ENCODE results near the gene RIMS1.

Gene RIMS1

DNA sequence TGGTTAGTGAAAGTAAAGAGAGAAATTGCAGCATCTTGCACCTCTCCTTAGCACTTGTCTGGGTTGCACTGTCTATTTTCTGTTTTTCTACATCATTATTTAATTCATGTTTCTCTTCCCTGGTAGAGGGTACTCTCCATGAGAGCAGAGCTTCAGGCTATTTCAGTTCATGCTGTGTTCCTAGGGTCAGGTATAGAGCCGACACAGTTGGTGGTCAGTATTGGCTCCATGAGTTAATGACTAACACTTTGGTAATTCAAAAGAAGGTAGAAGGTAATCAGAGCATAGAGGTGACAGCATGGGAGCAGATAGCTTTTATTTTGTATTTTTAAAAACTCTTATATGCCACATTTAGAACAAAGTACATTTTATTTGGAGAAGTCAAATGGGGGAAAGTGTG, 42.7 kb downstream of the RIMS1 start:
- Histone ChIP-seq H3K36me3 (ENCODE audit: insufficient read depth, low read length) (no peaks in the 10 kb centered on the region), H3K4me1 (ENCODE audit: insufficient read depth, low read length, severe bottlenecking) (no peaks in the 10 kb centered on the region), H3K9me3 (ENCODE audit: low read length) (no peaks in the 10 kb centered on the region), H3K9ac (ENCODE audit: low read length) (no peak overlapping the region), H4K20me1 (ENCODE audit: insufficient read depth, low read length) (no peaks in the 10 kb centered on the region), H3K9me2 (ENCODE audit: low read depth, low read length) (no peaks in the 10 kb centered on the region; the same call in 1 of the 2 replicates), H3K79me2 (ENCODE audit: insufficient read depth, low read length) (no peaks in the 10 kb centered on the region), H3K4me2 (ENCODE audit: low read length) (no peak overlapping the region), H2AFZ (ENCODE audit: low read length) (no peak overlapping the region), H3K27ac (ENCODE audit: low read depth, low read length, poor library complexity, severe bottlenecking) (no peak overlapping the region), H3K4me3 (ENCODE audit: low read depth, low read length, poor library complexity, severe bottlenecking) (no peak overlapping the region), H3K27me3 (ENCODE audit: insufficient read depth, low read length) (no peaks in the 10 kb centered on the region), H3F3A (ENCODE audit: insufficient read depth, low read length) (no peaks in the 10 kb centered on the region)
- no peak for TF ChIP-seq EZH2 (IDR thresholded peaks at IDR 0.05; ENCODE audit: borderline replicate concordance, low read length)
- TF ChIP-seq, protein P1, sequence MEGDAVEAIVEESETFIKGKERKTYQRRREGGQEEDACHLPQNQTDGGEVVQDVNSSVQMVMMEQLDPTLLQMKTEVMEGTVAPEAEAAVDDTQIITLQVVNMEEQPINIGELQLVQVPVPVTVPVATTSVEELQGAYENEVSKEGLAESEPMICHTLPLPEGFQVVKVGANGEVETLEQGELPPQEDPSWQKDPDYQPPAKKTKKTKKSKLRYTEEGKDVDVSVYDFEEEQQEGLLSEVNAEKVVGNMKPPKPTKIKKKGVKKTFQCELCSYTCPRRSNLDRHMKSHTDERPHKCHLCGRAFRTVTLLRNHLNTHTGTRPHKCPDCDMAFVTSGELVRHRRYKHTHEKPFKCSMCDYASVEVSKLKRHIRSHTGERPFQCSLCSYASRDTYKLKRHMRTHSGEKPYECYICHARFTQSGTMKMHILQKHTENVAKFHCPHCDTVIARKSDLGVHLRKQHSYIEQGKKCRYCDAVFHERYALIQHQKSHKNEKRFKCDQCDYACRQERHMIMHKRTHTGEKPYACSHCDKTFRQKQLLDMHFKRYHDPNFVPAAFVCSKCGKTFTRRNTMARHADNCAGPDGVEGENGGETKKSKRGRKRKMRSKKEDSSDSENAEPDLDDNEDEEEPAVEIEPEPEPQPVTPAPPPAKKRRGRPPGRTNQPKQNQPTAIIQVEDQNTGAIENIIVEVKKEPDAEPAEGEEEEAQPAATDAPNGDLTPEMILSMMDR (IDR thresholded peaks at IDR 0.05; ENCODE audit: low read length) = no peak

DNA sequence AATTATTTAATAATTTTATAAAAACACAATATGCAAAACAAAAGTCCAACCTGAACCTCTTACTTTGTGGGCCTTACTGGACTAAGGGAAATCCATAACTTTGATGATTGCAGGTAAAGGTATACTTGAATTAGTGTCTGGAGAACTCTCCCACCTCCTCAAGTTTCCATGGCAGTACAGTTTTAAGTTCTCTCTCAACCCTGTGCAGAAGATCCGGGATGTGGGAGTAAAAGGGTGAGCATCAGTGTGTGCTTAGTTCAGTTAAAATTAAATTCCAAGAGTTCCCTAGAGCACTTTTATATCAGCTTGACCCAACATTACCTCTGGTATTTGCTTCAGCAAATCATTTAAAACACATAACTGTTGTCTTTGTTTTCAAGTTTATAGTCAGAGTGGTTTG, 47.5 kb downstream of the RIMS1 start:
- Histone ChIP-seq H3K9me2 (ENCODE audit: low read depth, low read length) (no peaks in the 10 kb centered on the region; the same call in 1 of the 2 replicates), H3F3A (ENCODE audit: insufficient read depth, low read length) (no peaks in the 10 kb centered on the region)
- no peak for TF ChIP-seq EZH2 (IDR thresholded peaks at IDR 0.05; ENCODE audit: borderline replicate concordance, low read length)
- TF ChIP-seq, protein P1 (IDR thresholded peaks at IDR 0.05; ENCODE audit: low read length) = no peak

DNA sequence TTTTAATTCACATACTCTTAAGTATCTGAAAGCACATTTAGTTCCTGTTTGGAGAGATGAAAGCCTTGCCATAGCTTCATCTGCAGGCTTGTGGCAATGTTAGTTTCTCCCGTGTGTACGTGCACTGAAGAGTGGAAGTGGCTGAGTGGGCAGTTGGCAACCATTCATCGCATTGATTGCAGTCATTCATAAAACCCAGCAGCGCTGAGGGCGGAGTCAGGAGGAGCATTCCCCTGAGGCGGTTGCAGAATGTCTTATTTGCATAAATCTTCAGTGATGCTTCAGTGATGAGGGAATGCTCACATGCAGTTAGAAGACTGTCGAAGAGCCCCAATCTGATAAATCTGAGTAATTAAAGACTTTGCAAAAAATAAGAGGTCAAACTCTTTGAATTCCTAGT, 79.1 kb downstream of the RIMS1 start:
- Histone ChIP-seq H3K27ac (ENCODE audit: low read depth, low read length, poor library complexity, severe bottlenecking) (no peak overlapping the region), H3K9ac (ENCODE audit: low read length) (no peak overlapping the region), H3K4me2 (ENCODE audit: low read length) (no peak overlapping the region), H3K4me1 (ENCODE audit: insufficient read depth, low read length, severe bottlenecking) (no peaks in the 10 kb centered on the region), H3F3A (ENCODE audit: insufficient read depth, low read length) (no peaks in the 10 kb centered on the region), H3K9me3 (ENCODE audit: low read length) (no peaks in the 10 kb centered on the region), H3K9me2 (ENCODE audit: low read depth, low read length) (no peaks in the 10 kb centered on the region), H3K27me3 (ENCODE audit: insufficient read depth, low read length) (no peaks in the 10 kb centered on the region), H3K4me3 (ENCODE audit: low read depth, low read length, poor library complexity, severe bottlenecking) (no peak overlapping the region), H4K20me1 (ENCODE audit: insufficient read depth, low read length) (no peaks in the 10 kb centered on the region), H3K79me2 (ENCODE audit: insufficient read depth, low read length) (no peaks in the 10 kb centered on the region), H2AFZ (ENCODE audit: low read length) (no peak overlapping the region), H3K36me3 (ENCODE audit: insufficient read depth, low read length) (no peaks in the 10 kb centered on the region)
- TF ChIP-seq, protein P1 (IDR thresholded peaks at IDR 0.05; ENCODE audit: low read length) = no peak
- no peak for TF ChIP-seq EZH2 (IDR thresholded peaks at IDR 0.05; ENCODE audit: borderline replicate concordance, low read length)

More for the DNA sequence above, 47.5 kb downstream of the RIMS1 start:
- Histone ChIP-seq H3K27me3 (ENCODE audit: insufficient read depth, low read length) (no peaks in the 10 kb centered on the region), H3K36me3 (ENCODE audit: insufficient read depth, low read length) (no peaks in the 10 kb centered on the region), H3K27ac (ENCODE audit: low read depth, low read length, poor library complexity, severe bottlenecking) (no peak overlapping the region), H2AFZ (ENCODE audit: low read length) (no peak overlapping the region), H4K20me1 (ENCODE audit: insufficient read depth, low read length) (no peaks in the 10 kb centered on the region), H3K4me2 (ENCODE audit: low read length) (no peak overlapping the region), H3K4me3 (ENCODE audit: low read depth, low read length, poor library complexity, severe bottlenecking) (no peak overlapping the region), H3K9ac (ENCODE audit: low read length) (no peak overlapping the region), H3K9me3 (ENCODE audit: low read length) (no peaks in the 10 kb centered on the region), H3K79me2 (ENCODE audit: insufficient read depth, low read length) (no peaks in the 10 kb centered on the region), H3K4me1 (ENCODE audit: insufficient read depth, low read length, severe bottlenecking) (no peaks in the 10 kb centered on the region)

All from OCI-LY1 (cell line).